Activated CD8-positive, alpha-beta T cell treated with anti-CD3 and anti-CD28 coated beads for 36 hours (primary cell): ENCODE results near the gene DCAF5. TPM values are rescaled to one million over a fixed set of nuclear protein-coding genes. Genes with fewer than 3 reads are reported as not detected.

Experiments
- ATAC-seq: fragments of 200-7000 bp; cut with Tn5 transposase; one replicate; pipeline ENCODE4 v1.10.0; 2021; ENCODE audit warnings: mild to moderate bottlenecking, moderate library complexity
- CTCF ChIA-PET: fragments of 350-600 bp; sonication (Branson Sonifier 250); formaldehyde crosslinking; loops from one replicate; lab custom pipeline; 2021; ENCODE audit warnings: antibody characterized with exemption; lab: Charles Lee
- POLR2A ChIA-PET: fragments of 350-600 bp; sonication (Branson Sonifier 250); formaldehyde crosslinking; loops from one replicate; lab custom pipeline; 2021; ENCODE audit warnings: antibody characterized with exemption; lab: Charles Lee
- DNase-seq: peaks from one replicate; pipeline ENCODE4 v3.0.0-alpha.2; 2020
- H3K27ac Mint-ChIP-seq: one replicate; pipeline ENCODE4 v1.8.0; 2021; ENCODE audit warnings: mild to moderate bottlenecking, mixed read lengths
- H3K27me3 Mint-ChIP-seq: one replicate; pipeline ENCODE4 v1.8.0; 2021; ENCODE audit warnings: mixed read lengths
- H3K36me3 Mint-ChIP-seq: one replicate; pipeline ENCODE4 v1.8.0; 2021; ENCODE audit warnings: low read depth, mixed read lengths
- H3K4me1 Mint-ChIP-seq: one replicate; pipeline ENCODE4 v1.8.0; 2021; ENCODE audit warnings: low read depth, mixed read lengths
- H3K4me3 Mint-ChIP-seq: one replicate; pipeline ENCODE4 v1.8.0; 2021; ENCODE audit warnings: mild to moderate bottlenecking, moderate library complexity, mixed read lengths
- H3K9me3 Mint-ChIP-seq: one replicate; pipeline ENCODE4 v1.8.0; 2021; ENCODE audit warnings: mixed read lengths
- intact Hi-C: fragments of 100-400 bp; cut with micrococcal nuclease; formaldehyde crosslinking; loops from one replicate; pipeline ENCODE4 v1.10.0; 2022
- total RNA-seq, 2 experiments: library from RNA; stranded (reverse); gene quantifications; one replicate each; pipeline ENCODE4 v1.2.3, GENCODE V29; 2021
- TF ChIP-seq, protein P1 (sequence below): fragments of 200-600 bp; IDR thresholded peaks from one replicate; pipeline ENCODE4 v1.8.0; 2022; ENCODE audit warnings: antibody characterized with exemption, mild to moderate bottlenecking

Gene DCAF5
- total RNA-seq, 2 experiments from 2014 or later, result 34.3 to 36.5 TPM

DNA sequence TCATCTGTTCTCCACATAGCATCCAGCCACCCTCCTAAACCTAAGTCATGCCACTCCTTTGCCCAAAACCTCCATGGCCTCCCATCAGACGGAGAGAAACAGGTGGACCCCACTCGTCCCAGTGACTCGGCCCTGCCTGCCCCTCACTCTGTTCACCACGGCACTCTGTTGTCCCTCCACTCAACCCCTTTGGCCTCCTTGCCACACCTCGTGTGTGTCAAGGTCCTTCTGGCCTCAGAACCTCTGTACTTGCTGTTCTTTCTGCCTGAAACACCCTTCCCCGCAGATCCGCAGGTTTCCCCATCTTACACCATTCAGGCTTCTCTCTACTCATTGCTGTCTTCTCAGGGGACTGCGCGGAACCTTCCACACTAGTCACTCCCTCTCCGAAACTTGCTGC lies 149.3 kb downstream of the DCAF5 start:
- no peaks in the 10 kb centered on the region for H3K4me1 Mint-ChIP-seq
- no peaks in the 10 kb centered on the region for H3K36me3 Mint-ChIP-seq
- H3K9me3 Mint-ChIP-seq, result no peaks in the 10 kb centered on the region
- H3K27ac Mint-ChIP-seq, result no peak overlapping the region
- ATAC-seq, result no peak
- CTCF ChIA-PET, result interaction anchor here (0.8 to 1.9 kb wide), 3 partner anchors 23 to 92 kb away, joined by 3 to 6 read pairs (median 4); no protein-coding TSS in a partner anchor
- no peak overlapping the region for H3K4me3 Mint-ChIP-seq
- POLR2A ChIA-PET, result interaction anchor here (1.1 to 1.2 kb wide), 3 partner anchors 35 to 109 kb away, joined by 3 read pairs; no protein-coding TSS in a partner anchor
- H3K27me3 Mint-ChIP-seq, result peaks cover 2% of the 10 kb centered on the region
- TF ChIP-seq, protein P1, sequence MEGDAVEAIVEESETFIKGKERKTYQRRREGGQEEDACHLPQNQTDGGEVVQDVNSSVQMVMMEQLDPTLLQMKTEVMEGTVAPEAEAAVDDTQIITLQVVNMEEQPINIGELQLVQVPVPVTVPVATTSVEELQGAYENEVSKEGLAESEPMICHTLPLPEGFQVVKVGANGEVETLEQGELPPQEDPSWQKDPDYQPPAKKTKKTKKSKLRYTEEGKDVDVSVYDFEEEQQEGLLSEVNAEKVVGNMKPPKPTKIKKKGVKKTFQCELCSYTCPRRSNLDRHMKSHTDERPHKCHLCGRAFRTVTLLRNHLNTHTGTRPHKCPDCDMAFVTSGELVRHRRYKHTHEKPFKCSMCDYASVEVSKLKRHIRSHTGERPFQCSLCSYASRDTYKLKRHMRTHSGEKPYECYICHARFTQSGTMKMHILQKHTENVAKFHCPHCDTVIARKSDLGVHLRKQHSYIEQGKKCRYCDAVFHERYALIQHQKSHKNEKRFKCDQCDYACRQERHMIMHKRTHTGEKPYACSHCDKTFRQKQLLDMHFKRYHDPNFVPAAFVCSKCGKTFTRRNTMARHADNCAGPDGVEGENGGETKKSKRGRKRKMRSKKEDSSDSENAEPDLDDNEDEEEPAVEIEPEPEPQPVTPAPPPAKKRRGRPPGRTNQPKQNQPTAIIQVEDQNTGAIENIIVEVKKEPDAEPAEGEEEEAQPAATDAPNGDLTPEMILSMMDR, result no peak
- intact Hi-C loops, result no loop called here
- no peak for DNase-seq

DNA sequence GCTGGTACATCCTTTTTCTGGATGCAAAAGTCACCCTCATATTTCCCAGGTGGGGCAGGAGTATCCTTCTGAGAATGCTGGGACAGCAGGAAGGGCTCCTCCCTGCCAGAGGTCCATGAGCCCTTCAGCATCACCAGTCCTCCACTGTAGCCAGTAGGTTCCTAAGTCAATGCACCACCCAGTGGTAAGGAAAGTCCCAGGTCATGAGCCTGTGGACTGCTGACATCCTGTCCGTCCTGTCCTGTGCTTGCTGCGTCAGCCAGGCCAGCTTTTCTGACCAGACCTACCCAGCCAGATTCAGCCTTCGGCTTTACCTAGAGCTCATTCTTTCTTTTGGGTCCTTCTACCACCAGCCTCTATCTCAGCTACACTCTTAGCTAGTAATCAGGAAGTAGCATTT lies 150.8 kb downstream of the DCAF5 start:
- Mint-ChIP-seq H3K9me3 (no peaks in the 10 kb centered on the region), H3K27ac (no peak overlapping the region), H3K4me1 (no peaks in the 10 kb centered on the region), H3K4me3 (no peak overlapping the region), H3K36me3 (no peaks in the 10 kb centered on the region), H3K27me3 (peaks cover 2% of the 10 kb centered on the region)
- ATAC-seq (peak; percentile 45), DNase-seq (no peak)
- ChIA-PET CTCF (interaction anchor here (0.8 to 2.1 kb wide), 10 partner anchors 11 to 139 kb away, joined by 3 to 7 read pairs (median 4); no protein-coding TSS in a partner anchor), POLR2A (interaction anchor here (1.1 kb wide), 1 partner anchor 17 kb away, joined by 4 read pairs; no protein-coding TSS in a partner anchor)
- intact Hi-C loops, result no loop called here
- TF ChIP-seq, protein P1, result no peak

DNA sequence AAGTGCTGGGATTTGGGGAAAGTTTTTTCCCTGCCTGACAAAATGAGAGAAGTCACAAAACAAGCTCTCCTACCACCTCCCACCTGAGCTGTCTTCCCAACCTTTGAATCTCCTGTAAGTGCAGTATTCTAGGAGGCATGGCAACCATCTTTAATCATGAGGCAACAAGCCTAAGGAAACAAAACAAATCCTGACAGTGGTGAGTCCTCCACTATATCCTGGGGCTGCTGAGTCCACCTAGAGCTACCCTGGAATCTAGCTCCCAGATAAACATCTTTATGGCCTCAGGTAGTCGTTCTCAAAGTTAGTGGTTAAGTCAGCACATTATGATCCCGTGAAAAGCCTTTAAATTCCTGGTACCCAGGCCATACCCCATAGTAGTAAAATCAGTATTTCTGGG lies 151.5 kb downstream of the DCAF5 start:
- H3K36me3 Mint-ChIP-seq, result no peaks in the 10 kb centered on the region
- no peak overlapping the region for H3K27ac Mint-ChIP-seq
- TF ChIP-seq, protein P1, result no peak
- intact Hi-C loops, result no loop called here
- DNase-seq (no peak), ATAC-seq (no peak)
- H3K27me3 Mint-ChIP-seq, result peaks cover 2% of the 10 kb centered on the region
- ChIA-PET CTCF (interaction anchor here (0.8 to 2.7 kb wide), 6 partner anchors 15 to 138 kb away, joined by 3 to 13 read pairs (median 4); no protein-coding TSS in a partner anchor), POLR2A (interaction anchor here (1.1 kb wide), 1 partner anchor 18 kb away, joined by 4 read pairs; no protein-coding TSS in a partner anchor)
- H3K9me3 Mint-ChIP-seq, result no peaks in the 10 kb centered on the region
- no peaks in the 10 kb centered on the region for H3K4me1 Mint-ChIP-seq
- H3K4me3 Mint-ChIP-seq, result no peak overlapping the region

Other genes with a start within 250 kb of the DCAF5 start
- gene ACTN1, start 173.8 kb downstream of the DCAF5 start, total RNA-seq, result 100 to 1,000 TPM; 214 TPM
- gene EXD2, start 38.4 kb upstream of the DCAF5 start, total RNA-seq, result 10 to 100 TPM in 1 of 2 experiments, 1 to 10 TPM in 1; 9.4 to 10.7 TPM
- not detected for gene GALNT16, start 107.0 kb upstream of the DCAF5 start, total RNA-seq
- gene ERH, start 245.2 kb upstream of the DCAF5 start, total RNA-seq, result 100 to 1,000 TPM; 301 to 313 TPM
- gene SLC39A9, start 245.6 kb upstream of the DCAF5 start, total RNA-seq, result 10 to 100 TPM; 39.2 to 41.3 TPM